GM23338 (cell line): ENCODE data around the gene ANKRD61. TPM values are rescaled to one million over a fixed set of nuclear protein-coding genes. Genes with fewer than 3 reads are reported as not detected.

Source experiments
- ATAC-seq: fragments of 200-7000 bp; cut with Tn5 transposase; 3 replicates; pipeline ENCODE4 v1.9.1; 2020
- DNase-seq: peaks from one replicate; pipeline ENCODE4 v3.0.0-alpha.2; 2015; ENCODE audit warnings: low spot score
- H2AFZ ChIP-seq: fragments of 200-600 bp; sonication (generic); 2 replicates; pipeline ENCODE4 v1.8.0; 2016; ENCODE audit warnings: antibody characterized with exemption, mild to moderate bottlenecking, moderate library complexity
- H3F3A ChIP-seq: fragments of 200-600 bp; sonication (generic); replicated peaks from 2 replicates; pipeline ENCODE4 v1.8.0; 2017; ENCODE audit warnings: antibody characterized with exemption, mixed run types, low read depth
- H3K27ac ChIP-seq: fragments of 200-600 bp; sonication (generic); 2 replicates; pipeline ENCODE4 v1.6.1; 2016; ENCODE audit warnings: low read depth
- H3K27me3 ChIP-seq: fragments of 200-600 bp; sonication (generic); 2 replicates; pipeline ENCODE4 v1.8.0; 2016; ENCODE audit warnings: mild to moderate bottlenecking, mixed run types, moderate library complexity; ENCODE audit not compliant: insufficient read depth
- H3K36me3 ChIP-seq: fragments of 200-600 bp; sonication (generic); 2 replicates; pipeline ENCODE4 v1.8.0; 2016; ENCODE audit warnings: mild to moderate bottlenecking; ENCODE audit not compliant: insufficient read depth
- H3K4me1 ChIP-seq: fragments of 200-600 bp; sonication (generic); 2 replicates; pipeline ENCODE4 v1.8.0; 2016; ENCODE audit warnings: mild to moderate bottlenecking, moderate library complexity; ENCODE audit not compliant: insufficient read depth
- H3K4me2 ChIP-seq: fragments of 200-600 bp; sonication (generic); 2 replicates; pipeline ENCODE4 v1.7.1; 2017; ENCODE audit warnings: mixed run types
- H3K4me3 ChIP-seq: fragments of 200-600 bp; sonication (generic); 2 replicates; pipeline ENCODE4 v1.6.1; 2016; ENCODE audit warnings: mixed run types
- H3K79me2 ChIP-seq: fragments of 200-600 bp; sonication (generic); replicated peaks from 2 replicates; pipeline ENCODE4 v1.8.0; 2017; ENCODE audit warnings: mild to moderate bottlenecking; ENCODE audit not compliant: insufficient read depth
- H3K9me2 ChIP-seq: fragments of 200-600 bp; sonication (generic); 2 replicates; pipeline ENCODE4 v1.8.0; 2017; ENCODE audit not compliant: insufficient read depth
- H4K20me1 ChIP-seq: fragments of 200-600 bp; sonication (generic); replicated peaks from 2 replicates; pipeline ENCODE4 v1.8.0; 2017; ENCODE audit warnings: mild to moderate bottlenecking; ENCODE audit not compliant: insufficient read depth
- H3K27ac Mint-ChIP-seq: 2 replicates; pipeline ENCODE4 v1.8.0; 2020; ENCODE audit warnings: inconsistent platforms, mild to moderate bottlenecking, moderate library complexity, mixed read lengths
- H3K27me3 Mint-ChIP-seq: 3 replicates; pipeline ENCODE4 v1.8.0; 2022; ENCODE audit warnings: low read depth, mild to moderate bottlenecking, moderate library complexity, mixed read lengths, inconsistent platforms; ENCODE audit not compliant: insufficient read depth, poor library complexity
- H3K36me3 Mint-ChIP-seq: 3 replicates; pipeline ENCODE4 v1.8.0; 2021; ENCODE audit warnings: low read depth, mild to moderate bottlenecking, inconsistent platforms, moderate library complexity, mixed read lengths
- H3K4me1 Mint-ChIP-seq: 3 replicates; pipeline ENCODE4 v1.8.0; 2020; ENCODE audit warnings: mild to moderate bottlenecking, inconsistent platforms, mixed read lengths
- H3K4me3 Mint-ChIP-seq: 3 replicates; pipeline ENCODE4 v1.8.0; 2021; ENCODE audit warnings: moderate library complexity, mild to moderate bottlenecking, inconsistent platforms, mixed read lengths
- H3K9me3 Mint-ChIP-seq: 3 replicates; pipeline ENCODE4 v1.8.0; 2020; ENCODE audit warnings: moderate library complexity, mild to moderate bottlenecking, inconsistent platforms, mixed read lengths
- CREB1 ChIP-seq: fragments of 250-450 bp; sonication (Bioruptor Pico); IDR thresholded peaks from 2 replicates; pipeline ENCODE4 v1.5.0; 2020; ENCODE audit warnings: low read depth, mild to moderate bottlenecking, moderate library complexity
- EZH2 ChIP-seq: fragments of 200-600 bp; sonication (generic); IDR thresholded peaks from one replicate; pipeline ENCODE4 v1.8.0; 2017; ENCODE audit warnings: antibody characterized with exemption, mild to moderate bottlenecking, low read depth; ENCODE audit not compliant: unreplicated experiment
- EZH2phosphoT487 ChIP-seq: fragments of 200-600 bp; sonication (generic); IDR thresholded peaks from one replicate; pipeline ENCODE4 v1.8.1; 2018; ENCODE audit warnings: antibody characterized with exemption; ENCODE audit not compliant: unreplicated experiment
- JUNB ChIP-seq: IDR thresholded peaks from one replicate; pipeline ENCODE4 v1.6.1; 2016; ENCODE audit warnings: antibody characterized with exemption; ENCODE audit not compliant: unreplicated experiment
- NANOG ChIP-seq: IDR thresholded peaks from 2 replicates; pipeline ENCODE4 v1.6.1; 2016; ENCODE audit warnings: antibody characterized with exemption, borderline replicate concordance
- ZNF331 ChIP-seq: fragments of 250-450 bp; sonication (Bioruptor Pico); IDR thresholded peaks from 2 replicates; pipeline ENCODE4 v1.5.0; 2020; ENCODE audit warnings: low read depth, mild to moderate bottlenecking, moderate library complexity
- polyA plus RNA-seq: library from polyadenylated mRNA; unstranded; fragments of >200 nt; fragmentation: Nextera tagmentation; extraction: Ambion mirVana; gene quantifications from 2 replicates; pipeline ENCODE4 v1.2.1, GENCODE V29; 2016
- total RNA-seq: library from RNA; depleted of rRNA; stranded (reverse); fragments of >200 nt; shearing (Covaris generic); gene quantifications from 2 replicates; pipeline ENCODE4 v1.2.3, GENCODE V29; 2014
- TF ChIP-seq, protein P1 (sequence below): IDR thresholded peaks from one replicate; pipeline ENCODE4 v1.6.1; 2018; ENCODE audit warnings: antibody characterized with exemption; ENCODE audit not compliant: unreplicated experiment
- TF ChIP-seq, protein P2 (sequence below): IDR thresholded peaks from 2 replicates; pipeline ENCODE4 v1.6.1; 2016; ENCODE audit warnings: antibody characterized with exemption

ANKRD61 gene
- total and polyA plus RNA-seq, 2 experiments from 2014 or later, result 0.42 to 1.2 TPM

DNA sequence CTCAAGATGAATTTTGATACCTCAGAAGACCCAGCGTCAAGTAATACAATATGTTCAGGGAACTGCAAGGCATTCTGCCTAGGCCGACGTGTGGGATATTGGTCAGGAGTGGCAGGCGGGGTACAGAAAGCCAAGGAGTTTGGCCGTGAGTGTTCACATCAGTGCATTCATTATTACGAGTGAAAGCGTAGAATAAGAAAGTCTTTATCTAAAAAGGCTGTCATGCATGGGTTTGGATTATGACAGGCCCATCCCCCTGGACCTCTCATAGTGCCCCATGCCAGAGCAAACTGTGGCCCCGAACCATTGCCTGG, 14.6 kb upstream of the ANKRD61 start:
- Histone ChIP-seq H3K27ac (no peak overlapping the region), H3K79me2 (peaks cover 42% of the 10 kb centered on the region), H3K4me2 (no peak overlapping the region), H3K4me1 (no peaks in the 10 kb centered on the region), H3K27me3 (no peaks in the 10 kb centered on the region), H3F3A (0 out of 2 replicates have a peak, but pooled peaks cover 4% of the 10 kb centered on the region), H3K36me3 (peaks cover 60% of the 10 kb centered on the region), H2AFZ (no peak overlapping the region), H4K20me1 (peaks cover 31% of the 10 kb centered on the region), H3K9me2 (no peaks in the 10 kb centered on the region), H3K4me3 (no peak overlapping the region)
- Mint-ChIP-seq H3K4me1 (peaks cover 4% of the 10 kb centered on the region; the same call in 1 of the 3 replicates), H3K27me3 (peaks cover 5% of the 10 kb centered on the region), H3K27ac (peak overlapping the region; percentile 84), H3K36me3 (peaks cover 94% of the 10 kb centered on the region), H3K4me3 (no peak overlapping the region), H3K9me3 (no peaks in the 10 kb centered on the region; the same call in 2 of the 3 replicates)
- DNase-seq (no peak), ATAC-seq (no peak)
- TF ChIP-seq EZH2phosphoT487, result no peak
- no peak for TF ChIP-seq JUNB
- TF ChIP-seq EZH2, result no peak
- no peak for TF ChIP-seq NANOG
- no peak for TF ChIP-seq ZNF331 (CRISPR knock-in tag)
- no peak for TF ChIP-seq CREB1 (CRISPR knock-in tag)

DNA sequence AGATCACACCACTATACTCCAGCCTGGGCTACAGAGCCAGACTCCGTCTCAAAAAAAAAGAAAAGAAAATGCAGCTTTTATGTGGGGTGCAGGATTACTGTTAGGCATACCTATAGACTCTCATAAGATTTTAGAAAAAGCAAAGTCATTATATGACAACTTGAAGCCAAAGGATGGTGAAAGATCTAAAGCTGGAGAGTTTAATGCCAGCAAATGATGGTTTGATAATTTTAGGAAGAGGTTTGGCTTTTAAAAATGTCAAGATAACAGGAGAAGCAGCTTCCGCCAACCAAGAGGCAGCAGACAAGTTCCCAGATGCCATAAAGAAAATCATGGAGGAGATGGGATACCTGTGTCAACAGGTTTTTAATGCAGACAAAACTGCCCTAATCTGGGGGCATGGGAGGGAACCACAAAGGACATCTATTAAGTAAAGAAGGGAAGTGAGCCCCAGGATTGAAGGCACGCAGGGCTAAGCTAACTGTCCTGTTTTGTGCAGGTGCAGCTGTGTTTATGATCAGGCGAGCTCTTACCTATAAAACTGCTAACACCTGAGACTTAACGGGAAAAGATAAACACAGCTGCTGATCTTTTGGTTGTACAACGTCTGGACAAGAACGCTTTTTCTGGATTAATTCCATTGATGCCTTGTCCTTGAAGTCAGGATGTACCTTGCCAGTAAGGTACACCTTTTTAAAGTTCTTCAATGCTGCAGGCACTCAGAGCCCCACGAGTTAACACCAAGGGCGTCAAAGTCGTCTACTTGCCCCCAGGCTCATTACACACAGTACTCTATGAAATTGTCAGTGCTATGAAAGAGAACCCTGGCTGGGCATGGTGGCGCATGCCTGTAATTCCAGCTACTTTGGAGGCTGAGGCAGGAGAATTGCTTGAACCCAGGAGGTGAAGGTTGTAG, 10.5 kb upstream of the ANKRD61 start:
- no peaks in the 10 kb centered on the region for H3K4me1 ChIP-seq
- Mint-ChIP-seq H3K9me3 (no peaks in the 10 kb centered on the region; the same call in 1 of the 3 replicates), H3K4me1 (no peaks in the 10 kb centered on the region), H3K27ac (peak overlapping the region; percentile 36; the same call in 1 of the 2 replicates), H3K27me3 (no peaks in the 10 kb centered on the region), H3K4me3 (no peak overlapping the region), H3K36me3 (peaks cover 98% of the 10 kb centered on the region)
- no peak for ATAC-seq
- no peak overlapping the region for H2AFZ ChIP-seq
- no peak for TF ChIP-seq CREB1 (CRISPR knock-in tag)
- TF ChIP-seq, protein P1, sequence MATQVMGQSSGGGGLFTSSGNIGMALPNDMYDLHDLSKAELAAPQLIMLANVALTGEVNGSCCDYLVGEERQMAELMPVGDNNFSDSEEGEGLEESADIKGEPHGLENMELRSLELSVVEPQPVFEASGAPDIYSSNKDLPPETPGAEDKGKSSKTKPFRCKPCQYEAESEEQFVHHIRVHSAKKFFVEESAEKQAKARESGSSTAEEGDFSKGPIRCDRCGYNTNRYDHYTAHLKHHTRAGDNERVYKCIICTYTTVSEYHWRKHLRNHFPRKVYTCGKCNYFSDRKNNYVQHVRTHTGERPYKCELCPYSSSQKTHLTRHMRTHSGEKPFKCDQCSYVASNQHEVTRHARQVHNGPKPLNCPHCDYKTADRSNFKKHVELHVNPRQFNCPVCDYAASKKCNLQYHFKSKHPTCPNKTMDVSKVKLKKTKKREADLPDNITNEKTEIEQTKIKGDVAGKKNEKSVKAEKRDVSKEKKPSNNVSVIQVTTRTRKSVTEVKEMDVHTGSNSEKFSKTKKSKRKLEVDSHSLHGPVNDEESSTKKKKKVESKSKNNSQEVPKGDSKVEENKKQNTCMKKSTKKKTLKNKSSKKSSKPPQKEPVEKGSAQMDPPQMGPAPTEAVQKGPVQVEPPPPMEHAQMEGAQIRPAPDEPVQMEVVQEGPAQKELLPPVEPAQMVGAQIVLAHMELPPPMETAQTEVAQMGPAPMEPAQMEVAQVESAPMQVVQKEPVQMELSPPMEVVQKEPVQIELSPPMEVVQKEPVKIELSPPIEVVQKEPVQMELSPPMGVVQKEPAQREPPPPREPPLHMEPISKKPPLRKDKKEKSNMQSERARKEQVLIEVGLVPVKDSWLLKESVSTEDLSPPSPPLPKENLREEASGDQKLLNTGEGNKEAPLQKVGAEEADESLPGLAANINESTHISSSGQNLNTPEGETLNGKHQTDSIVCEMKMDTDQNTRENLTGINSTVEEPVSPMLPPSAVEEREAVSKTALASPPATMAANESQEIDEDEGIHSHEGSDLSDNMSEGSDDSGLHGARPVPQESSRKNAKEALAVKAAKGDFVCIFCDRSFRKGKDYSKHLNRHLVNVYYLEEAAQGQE, result no peak
- TF ChIP-seq, protein P2, sequence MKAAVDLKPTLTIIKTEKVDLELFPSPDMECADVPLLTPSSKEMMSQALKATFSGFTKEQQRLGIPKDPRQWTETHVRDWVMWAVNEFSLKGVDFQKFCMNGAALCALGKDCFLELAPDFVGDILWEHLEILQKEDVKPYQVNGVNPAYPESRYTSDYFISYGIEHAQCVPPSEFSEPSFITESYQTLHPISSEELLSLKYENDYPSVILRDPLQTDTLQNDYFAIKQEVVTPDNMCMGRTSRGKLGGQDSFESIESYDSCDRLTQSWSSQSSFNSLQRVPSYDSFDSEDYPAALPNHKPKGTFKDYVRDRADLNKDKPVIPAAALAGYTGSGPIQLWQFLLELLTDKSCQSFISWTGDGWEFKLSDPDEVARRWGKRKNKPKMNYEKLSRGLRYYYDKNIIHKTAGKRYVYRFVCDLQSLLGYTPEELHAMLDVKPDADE, result no peak
- no peak for TF ChIP-seq NANOG
- DNase-seq, result no peak
- no peak overlapping the region for H3K4me3 ChIP-seq
- H3F3A ChIP-seq, result peaks cover 8% of the 10 kb centered on the region; the same call in 1 of the 2 replicates
- no peaks in the 10 kb centered on the region for H3K27me3 ChIP-seq
- H3K9me2 ChIP-seq, result no peaks in the 10 kb centered on the region
- peaks cover 8% of the 10 kb centered on the region; the same call in 1 of the 2 replicates for H3K79me2 ChIP-seq
- H3K27ac ChIP-seq, result peak overlapping the region; percentile 78
- peaks cover 28% of the 10 kb centered on the region for H4K20me1 ChIP-seq
- peaks cover 83% of the 10 kb centered on the region for H3K36me3 ChIP-seq
- H3K4me2 ChIP-seq, result no peak overlapping the region
